Esophagus squamous epithelium (tissue), 5 donors: ENCODE measurements around the gene SLC50A1. TPM values are rescaled to one million over a fixed set of nuclear protein-coding genes. Genes with fewer than 3 reads are reported as not detected.

ENCODE experiments used
- DNase-seq: peaks from one replicate; lab custom pipeline; 2025; lab: John Stamatoyannopoulos, UW
- H3K27ac ChIP-seq, 4 donors: fragments of 200-600 bp; sonication (generic); one replicate each; pipeline ENCODE4 v1.5.1; 2016 to 2019; ENCODE audit warnings: mild to moderate bottlenecking in 1 of 4
- H3K27me3 ChIP-seq, 4 donors: fragments of 200-600 bp; sonication (generic); 1 replicate in 3 of 4; 2 replicates in 1 of 4; pipeline versions ENCODE4 v1.5.1 to v1.6.0; 2017 to 2021; ENCODE audit warnings: antibody characterized with exemption in 1 of 4
- H3K36me3 ChIP-seq, 3 donors: fragments of 200-600 bp; sonication (generic); one replicate each; pipeline ENCODE4 v1.5.1; 2016 to 2019
- H3K4me1 ChIP-seq, 3 donors: fragments of 200-600 bp; sonication (generic); one replicate each; pipeline ENCODE4 v1.5.1; 2017 to 2019
- H3K4me3 ChIP-seq, 4 donors: fragments of 200-600 bp; sonication (generic); 1 replicate in 3 of 4; 2 replicates in 1 of 4; pipeline ENCODE4 v1.5.1; 2016 to 2019; ENCODE audit warnings: mild to moderate bottlenecking in 2 of 4, moderate library complexity in 1 of 4
- H3K9me3 ChIP-seq, 3 donors: fragments of 200-600 bp; sonication (generic); one replicate each; pipeline ENCODE4 v1.5.1; 2016 to 2019
- CTCF ChIP-seq, 6 experiments: fragments of 450-650 bp in 4 of 6; fragments of 200-600 bp in 2 of 6; sonication (generic) in 2 of 6; IDR thresholded peaks; one replicate each; pipeline ENCODE4 v1.5.1; 2016 to 2019; ENCODE audit warnings: antibody characterized with exemption in 6 of 6, mild to moderate bottlenecking in 4 of 6, moderate library complexity in 4 of 6
- POLR2A ChIP-seq, 4 donors: fragments of 450-650 bp; IDR thresholded peaks; one replicate each; pipeline ENCODE4 v1.6.1; 2017; ENCODE audit warnings: antibody characterized with exemption in 4 of 4, mild to moderate bottlenecking in 4 of 4, moderate library complexity in 3 of 4
- WGBS, 2 donors: methylation state at CpG; one replicate each; pipeline ENCODE4 v1.1.5; 2018; 5-methylcytosine and 5-hydroxymethylcytosine counted together
- intact Hi-C: fragments of 100-400 bp; cut with DNase I; formaldehyde crosslinking; loops from one replicate; pipeline ENCODE4 v1.15.0; 2022
- small RNA-seq, 4 donors: library from RNA; depleted of rRNA; stranded (forward); fragments of <200 nt; gene quantifications; one replicate each; pipeline ENCODE3, GENCODE V24; 2016
- total RNA-seq, 4 donors: library from RNA; depleted of rRNA; stranded (reverse); fragments of >200 nt; gene quantifications; one replicate each; pipeline ENCODE4 v1.1.0, GENCODE V29; 2016
- donor health status: DM: yes; HTN: yes; CAD: no.

Gene SLC50A1
- total RNA-seq, 4 donors from 2014 or later, result 21.4 to 27.2 (median 26.0) TPM

GRCh38 chr1:155186794-155187455 is 51.3 kb downstream of the SLC50A1 start:
- Histone ChIP-seq H3K9me3 (no peaks in the 10 kb centered on the region), H3K36me3 (no peaks in the 10 kb centered on the region), H3K4me1 (peaks cover under 1 to 38% (median 14%) of the 10 kb centered on the region in 3 donors), H3K27ac (peak overlapping the region in 2 of 4 donors; percentile 32 to 73), H3K4me3 (peak overlapping the region in 1 of 4 donors; percentile 9), H3K27me3 (no peaks in the 10 kb centered on the region)
- TF ChIP-seq POLR2A (IDR thresholded peaks at IDR 0.05), result no peak
- no peak for TF ChIP-seq CTCF (IDR thresholded peaks at IDR 0.05)
- 38 to 56% methylated on average over 4 to 7 of the region's 14 CpGs for WGBS, 2 donors
- intact Hi-C loops, result no loop called here
- DNase-seq, result no peak

GRCh38 chr1:155187456-155187891 is 51.8 kb downstream of the SLC50A1 start:
- no peak for DNase-seq
- intact Hi-C loops, result no loop called here
- no peaks in the 10 kb centered on the region for H3K9me3 ChIP-seq
- H3K27ac ChIP-seq, result no peak overlapping the region
- TF ChIP-seq POLR2A (IDR thresholded peaks at IDR 0.05), result no peak
- no peak for TF ChIP-seq CTCF (IDR thresholded peaks at IDR 0.05)
- H3K4me1 ChIP-seq, result peaks cover 5 to 44% (median 15%) of the 10 kb centered on the region in 3 donors
- 77 to 86% methylated on average over 12 to 16 of the region's 16 CpGs for WGBS, 2 donors
- peak overlapping the region in 1 of 4 donors; percentile 9 for H3K4me3 ChIP-seq
- no peaks in the 10 kb centered on the region for H3K27me3 ChIP-seq
- no peaks in the 10 kb centered on the region for H3K36me3 ChIP-seq

- intact Hi-C loops, result no loop called here
- H3K9me3 ChIP-seq, result no peaks in the 10 kb centered on the region
- no peaks in the 10 kb centered on the region for H3K36me3 ChIP-seq
- H3K4me3 ChIP-seq, result no peak overlapping the region
- DNase-seq, result no peak
- no peaks in the 10 kb centered on the region for H3K27me3 ChIP-seq
- H3K4me1 ChIP-seq, result peaks cover 13 to 52% (median 23%) of the 10 kb centered on the region in 3 donors
- 74 to 91% methylated on average over 1 to 3 of the region's 14 CpGs for WGBS, 2 donors
- H3K27ac ChIP-seq, result no peak overlapping the region
- TF ChIP-seq CTCF (IDR thresholded peaks at IDR 0.05) (no peak), POLR2A (IDR thresholded peaks at IDR 0.05) (no peak)
These were observed 52.6 kb downstream of the SLC50A1 start for GRCh38 chr1:155188268-155188667.

Small RNAs within 50 kb of the gene (small RNA-seq; reads per million reads assigned to genes)
- gene HMGN2P18, result 0 reads per million in 4 donors
- gene RF00019, result 0 reads per million in 4 donors

Other genes starting within 250 kb of the SLC50A1 start
- 10 to 100 TPM; 29.0 to 38.2 (median 33.5) TPM for gene PMVK, start 199.1 kb upstream of the SLC50A1 start, total RNA-seq
- 10 to 100 TPM; 11.1 to 51.1 (median 29.3) TPM for gene PBXIP1, start 179.8 kb upstream of the SLC50A1 start, total RNA-seq
- gene PYGO2, start 174.1 kb upstream of the SLC50A1 start, total RNA-seq, result 10 to 100 TPM; 14.4 to 18.8 (median 17.5) TPM
- gene SHC1, start 165.1 kb upstream of the SLC50A1 start, total RNA-seq, result 10 to 100 TPM; 37.6 to 80.9 (median 65.8) TPM
- 10 to 100 TPM; 34.9 to 72.8 (median 55.3) TPM for gene CKS1B, start 161.2 kb upstream of the SLC50A1 start, total RNA-seq
- 10 to 100 TPM; 21.5 to 30.9 (median 29.5) TPM for gene FLAD1, start 152.5 kb upstream of the SLC50A1 start, total RNA-seq
- not detected for gene LENEP, start 142.3 kb upstream of the SLC50A1 start, total RNA-seq
- 100 to 1,000 TPM; 101 to 220 (median 113) TPM for gene ZBTB7B, start 133.1 kb upstream of the SLC50A1 start, total RNA-seq
- 1 to 10 TPM in 1 of 4 donors, under 1 TPM in 3; 0.11 to 8.2 (median 0.18) TPM for gene DCST2, start 102.1 kb upstream of the SLC50A1 start, total RNA-seq
- under 1 TPM in 1 of 4 donors, not detected in 3; 0.19 TPM for gene DCST1, start 102.0 kb upstream of the SLC50A1 start, total RNA-seq
- gene ADAM15, start 84.5 kb upstream of the SLC50A1 start, total RNA-seq, result 100 to 1,000 TPM; 135 to 194 (median 183) TPM
- gene EFNA4, start 72.1 kb upstream of the SLC50A1 start, total RNA-seq, result 10 to 100 TPM in 3 of 4 donors, 1 to 10 TPM in 1; 8.1 to 22.9 (median 12.2) TPM
- 10 to 100 TPM; 20.0 to 25.8 (median 21.1) TPM for gene EFNA3, start 57.0 kb upstream of the SLC50A1 start, total RNA-seq
- gene EFNA1, start 8.0 kb upstream of the SLC50A1 start, total RNA-seq, result 10 to 100 TPM; 30.2 to 42.9 (median 31.0) TPM
- gene DPM3, start 4.7 kb downstream of the SLC50A1 start, total RNA-seq, result 10 to 100 TPM; 33.1 to 67.7 (median 45.4) TPM
- gene KRTCAP2, start 37.5 kb downstream of the SLC50A1 start, total RNA-seq, result 100 to 1,000 TPM in 1 of 4 donors, 10 to 100 TPM in 3; 70.8 to 122 (median 73.8) TPM
- gene TRIM46, start 38.0 kb downstream of the SLC50A1 start, total RNA-seq, result under 1 TPM in 3 of 4 donors, not detected in 1; 0.30 to 0.53 (median 0.38) TPM
- 10 to 100 TPM in 3 of 4 donors, 1 to 10 TPM in 1; 8.7 to 18.5 (median 11.1) TPM for gene THBS3, start 72.0 kb downstream of the SLC50A1 start, total RNA-seq
- gene MTX1, start 72.8 kb downstream of the SLC50A1 start, total RNA-seq, result 10 to 100 TPM; 34.0 to 59.1 (median 42.9) TPM
- 10 to 100 TPM; 10.5 to 27.9 (median 16.1) TPM for gene ENTREP3, start 119.6 kb downstream of the SLC50A1 start, total RNA-seq
- 10 to 100 TPM; 56.8 to 72.2 (median 60.1) TPM for gene SCAMP3, start 126.5 kb downstream of the SLC50A1 start, total RNA-seq
- 10 to 100 TPM; 21.9 to 35.1 (median 25.6) TPM for gene CLK2, start 137.7 kb downstream of the SLC50A1 start, total RNA-seq
- 1 to 10 TPM; 2.1 to 3.0 (median 2.5) TPM for gene HCN3, start 141.6 kb downstream of the SLC50A1 start, total RNA-seq
- gene PKLR, start 165.6 kb downstream of the SLC50A1 start, total RNA-seq, result under 1 TPM in 1 of 4 donors, not detected in 3; 0.18 TPM
- 100 to 1,000 TPM; 152 to 422 (median 192) TPM for gene FDPS, start 173.0 kb downstream of the SLC50A1 start, total RNA-seq
- gene RUSC1, start 185.0 kb downstream of the SLC50A1 start, total RNA-seq, result 10 to 100 TPM; 35.8 to 52.0 (median 40.1) TPM